Transverse colon (tissue), 4 donors: ENCODE data around the gene PVALEF. TPM values are rescaled to one million over a fixed set of nuclear protein-coding genes. Genes with fewer than 3 reads are reported as not detected.

Source experiments
- DNase-seq: peaks from one replicate; pipeline ENCODE4 v3.0.0-alpha.2; 2019
- H3K27ac ChIP-seq, 4 donors: fragments of 200-600 bp; sonication (generic); 2 replicates each; pipeline ENCODE4 v1.5.1; 2016 to 2018; ENCODE audit warnings: inconsistent platforms in 4 of 4
- H3K27me3 ChIP-seq: fragments of 200-600 bp; sonication (generic); 2 replicates; pipeline ENCODE4 v1.5.1; 2017; ENCODE audit warnings: inconsistent platforms
- H3K36me3 ChIP-seq, 4 donors: fragments of 200-600 bp; sonication (generic); 2 replicates each; pipeline ENCODE4 v1.5.1; 2017 to 2019; ENCODE audit warnings: inconsistent platforms in 4 of 4
- H3K4me1 ChIP-seq, 4 donors: fragments of 200-600 bp; sonication (generic); 2 replicates each; pipeline ENCODE4 v1.5.1; 2017 to 2020; ENCODE audit warnings: inconsistent platforms in 4 of 4
- H3K4me3 ChIP-seq, 4 donors: fragments of 200-600 bp; sonication (generic); 1 replicate in 1 of 4; 2 replicates in 3 of 4; pipeline versions ENCODE4 v1.5.1 to v1.6.1; 2017 to 2019; ENCODE audit warnings: inconsistent platforms in 4 of 4
- H3K9me3 ChIP-seq, 2 donors: fragments of 200-600 bp; sonication (generic); 2 replicates each; pipeline ENCODE4 v1.5.1; 2017 to 2019; ENCODE audit warnings: inconsistent platforms in 2 of 2
- CTCF ChIP-seq, 5 experiments: fragments of 200-600 bp in 3 of 5; fragments of 450-650 bp in 2 of 5; sonication (generic) in 3 of 5; IDR thresholded peaks; 1 replicate in 2 of 5; 2 replicates in 3 of 5; pipeline ENCODE4 v1.5.1; 2016 to 2017; ENCODE audit warnings: antibody characterized with exemption in 5 of 5, inconsistent platforms in 3 of 5, mild to moderate bottlenecking in 2 of 5, moderate library complexity in 1 of 5
- EP300 ChIP-seq: sonication (generic); formaldehyde crosslinking; IDR thresholded peaks from one replicate; pipeline ENCODE4 v1.6.1; 2017; ENCODE audit warnings: antibody characterized with exemption, low read depth
- POLR2A ChIP-seq: fragments of 450-650 bp; IDR thresholded peaks from one replicate; pipeline ENCODE4 v1.6.1; 2016; ENCODE audit warnings: antibody characterized with exemption, mild to moderate bottlenecking, moderate library complexity
- POLR2AphosphoS5 ChIP-seq, 3 donors: sonication (generic); formaldehyde crosslinking; IDR thresholded peaks; one replicate each; pipeline ENCODE4 v1.6.1; 2016; ENCODE audit warnings: antibody characterized with exemption in 3 of 3
- WGBS, 2 donors: methylation state at CpG; one replicate each; pipeline ENCODE4 v1.1.5; 2018; ENCODE audit warnings: low coverage in 1 of 2; 5-methylcytosine and 5-hydroxymethylcytosine counted together
- in situ Hi-C, 4 donors: fragments of 200-750 bp; cut with MboI; loops; one replicate each; pipeline versions ENCODE4 v1.15.0 to v1.15.1; 2017; ENCODE audit warnings: low sequenced_read_pairs in 3 of 4, low pct_ligation_motif_present in 1 of 4, low pct_unique_long_range_greater_than_20kb in 1 of 4
- intact Hi-C: fragments of 100-400 bp; cut with DNase I; formaldehyde crosslinking; loops from one replicate; pipeline ENCODE4 v1.15.1; 2023; ENCODE audit warnings: low total_unique reads
- total RNA-seq, 4 donors: library from RNA; depleted of rRNA; stranded (reverse); fragments of >200 nt; gene quantifications; one replicate each; pipeline ENCODE4 v1.1.0, GENCODE V29; 2016

PVALEF gene
- total RNA-seq, 4 donors from 2014 or later = not detected

DNA sequence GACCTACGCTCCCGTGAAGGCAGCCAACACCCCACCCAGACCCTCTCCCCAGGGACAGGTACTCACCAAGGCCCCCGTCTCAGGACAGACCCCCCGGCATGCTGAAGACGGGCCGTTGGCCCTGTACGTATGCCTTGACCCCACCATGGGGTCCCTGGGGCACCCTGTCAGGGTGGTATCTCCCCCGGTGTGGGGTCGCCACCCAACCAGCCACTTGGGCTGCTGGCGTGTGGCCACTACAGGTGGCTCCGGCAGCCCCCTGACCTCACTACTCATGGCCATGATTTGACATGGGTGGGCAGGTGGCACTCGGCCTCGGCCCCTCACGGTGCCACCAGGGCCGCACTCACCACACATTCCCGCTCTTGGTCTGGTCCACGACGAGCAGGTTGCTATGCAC lies 40.9 kb upstream of the PVALEF start:
- WGBS, 2 donors = 83% methylated on average over 15 of the region's 18 CpGs; no CpG with 5 or more reads in 1 of the 2 donors

GRCh38 chr17:81125573-81126081 lies 39.7 kb upstream of the PVALEF start:
- no peaks in the 10 kb centered on the region for H3K9me3 ChIP-seq
- TF ChIP-seq POLR2A (no peak), EP300 (no peak), CTCF (IDR thresholded peaks at IDR 0.05) (no peak), POLR2AphosphoS5 (IDR thresholded peaks at IDR 0.05) (no peak)
- H3K4me1 ChIP-seq = no peaks in the 10 kb centered on the region
- in situ Hi-C loops = no loop called here
- DNase-seq = no peak
- no peaks in the 10 kb centered on the region for H3K27me3 ChIP-seq
- H3K4me3 ChIP-seq = no peak overlapping the region
- 38% methylated on average over 14 of the region's 14 CpGs; no CpG with 5 or more reads in 1 of the 2 donors for WGBS, 2 donors
- H3K36me3 ChIP-seq = no peaks in the 10 kb centered on the region
- intact Hi-C loops = no loop called here
- H3K27ac ChIP-seq = no peak overlapping the region

More for the DNA sequence above, 40.9 kb upstream of the PVALEF start:
- intact Hi-C loops = no loop called here
- H3K36me3 ChIP-seq = no peaks in the 10 kb centered on the region
- DNase-seq = no peak
- H3K27me3 ChIP-seq = no peaks in the 10 kb centered on the region
- H3K4me1 ChIP-seq = peaks cover 0 to 4% (median under 1%) of the 10 kb centered on the region in 4 donors
- H3K27ac ChIP-seq = no peak overlapping the region
- no peaks in the 10 kb centered on the region for H3K9me3 ChIP-seq
- in situ Hi-C loops = no loop called here
- no peak overlapping the region for H3K4me3 ChIP-seq
- no peak for TF ChIP-seq POLR2AphosphoS5 (IDR thresholded peaks at IDR 0.05)

DNA sequence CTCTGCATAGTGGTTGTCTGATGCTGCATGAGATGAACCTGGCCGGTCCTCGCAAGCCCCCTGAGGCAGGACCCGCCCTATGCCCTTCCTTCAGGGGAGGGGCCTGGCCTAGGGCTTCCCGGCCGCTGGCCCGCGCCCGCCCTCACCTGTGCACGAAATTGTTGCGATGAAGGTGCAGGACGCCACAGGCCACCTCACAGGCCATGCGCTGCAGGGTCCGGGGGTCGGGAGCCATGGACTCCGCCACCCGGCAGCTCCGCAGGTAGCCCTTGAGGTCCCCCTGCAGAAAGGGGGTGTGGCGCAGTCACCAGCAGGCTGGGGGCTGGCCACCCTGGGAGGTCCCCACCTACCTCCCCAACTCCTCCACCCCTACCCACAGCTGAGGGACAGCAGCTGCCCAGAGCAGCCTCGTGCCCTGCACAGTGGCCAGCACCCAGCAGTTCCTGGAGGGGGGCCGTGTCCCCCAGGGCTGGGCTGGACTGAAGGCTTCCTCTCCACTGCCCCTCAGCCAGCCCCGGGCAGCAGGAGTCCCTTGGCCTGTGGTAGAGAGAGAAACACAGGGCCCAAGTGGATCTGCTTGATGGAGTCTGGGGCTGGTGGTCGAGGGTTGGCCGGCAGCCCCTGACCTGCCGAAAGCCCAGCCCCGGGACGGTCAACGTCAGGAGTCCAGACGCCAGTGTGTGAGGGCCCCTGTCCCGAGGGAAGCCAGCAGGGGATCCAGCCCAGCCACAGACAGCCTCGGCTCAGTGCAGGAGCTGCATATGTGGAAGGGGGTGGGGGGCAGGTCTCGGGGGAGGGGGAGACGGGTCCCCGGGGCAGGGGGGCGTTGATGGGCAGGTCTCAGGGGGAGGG lies 38.8 kb upstream of the PVALEF start:
- Histone ChIP-seq H3K27ac (no peak overlapping the region), H3K4me3 (no peak overlapping the region), H3K4me1 (peaks cover 0 to 3% (median under 1%) of the 10 kb centered on the region in 4 donors), H3K9me3 (no peaks in the 10 kb centered on the region), H3K27me3 (no peaks in the 10 kb centered on the region), H3K36me3 (no peaks in the 10 kb centered on the region)
- 72% methylated on average over 21 of the region's 34 CpGs; no CpG with 5 or more reads in 1 of the 2 donors for WGBS, 2 donors
- in situ Hi-C loops (no loop called here), intact Hi-C loops (no loop called here)
- TF ChIP-seq POLR2A (no peak), CTCF (IDR thresholded peaks at IDR 0.05) (no peak), EP300 (no peak), POLR2AphosphoS5 (IDR thresholded peaks at IDR 0.05) (no peak)
- no peak for DNase-seq

GRCh38 chr17:81127133-81127455 lies 38.2 kb upstream of the PVALEF start:
- peaks cover 0 to 8% (median 4%) of the 10 kb centered on the region in 4 donors for H3K4me1 ChIP-seq
- H3K36me3 ChIP-seq = no peaks in the 10 kb centered on the region
- intact Hi-C loops (no loop called here), in situ Hi-C loops (no loop called here)
- H3K27me3 ChIP-seq = no peaks in the 10 kb centered on the region
- 53% methylated on average over 3 of the region's 5 CpGs; no CpG with 5 or more reads in 1 of the 2 donors for WGBS, 2 donors
- H3K27ac ChIP-seq = no peak overlapping the region
- DNase-seq = no peak
- H3K9me3 ChIP-seq = no peaks in the 10 kb centered on the region
- no peak overlapping the region for H3K4me3 ChIP-seq
- TF ChIP-seq POLR2AphosphoS5 (IDR thresholded peaks at IDR 0.05) (no peak), CTCF (IDR thresholded peaks at IDR 0.05) (no peak), POLR2A (no peak), EP300 (no peak)
